ENCODE results near the gene PMP22. TPM values are rescaled to one million over a fixed set of nuclear protein-coding genes. Genes with fewer than 3 reads are reported as not detected.

The PMP22 gene
- total RNA-seq, 1 experiment from 2014 or later, result 28.7 TPM

GRCh38 chr17:15273141-15273793, 8.1 kb upstream of the PMP22 start:
- ChIA-PET RAD21 (ENCODE audit: low non-redundant PET in 1 of 2, low total read pairs in 2 of 2, uncharacterized antibody in 2 of 2, unreplicated experiment in 2 of 2) (no interaction called here), POLR2A (no interaction called here), CTCF (no interaction called here)
- no peaks in the 10 kb centered on the region for H3K27me3 ChIP-seq (ENCODE audit: insufficient read depth, low read length)
- H3K9ac ChIP-seq (ENCODE audit: low read length), result no peak overlapping the region
- intact Hi-C loops (cut with micrococcal nuclease), result no loop called here
- H3K9me3 ChIP-seq (ENCODE audit: control insufficient read depth in 1 of 2, insufficient read depth in 1 of 2, low read depth in 1 of 2, low read length in 2 of 2), result no peaks in the 10 kb centered on the region
- H4K20me1 ChIP-seq (ENCODE audit: insufficient read depth), result no peaks in the 10 kb centered on the region
- H3K36me3 ChIP-seq (ENCODE audit: control insufficient read depth in 1 of 2, insufficient read depth in 2 of 2, low read length in 2 of 2), result no peaks in the 10 kb centered on the region
- TF ChIP-seq ZNF274 (IDR thresholded peaks at IDR 0.05; ENCODE audit: low read depth, low read length) (no peak), EZH2 (IDR thresholded peaks at IDR 0.05) (no peak), REST (IDR thresholded peaks at IDR 0.05; ENCODE audit: low read depth) (no peak), MAX (IDR thresholded peaks at IDR 0.05) (no peak), JUND (IDR thresholded peaks at IDR 0.05) (no peak), ELF1 (IDR thresholded peaks at IDR 0.05; ENCODE audit: borderline replicate concordance, low read depth) (no peak), FOSL1 (IDR thresholded peaks at IDR 0.05; ENCODE audit: low read depth) (no peak)
- no peak overlapping the region for H3K4me2 ChIP-seq (ENCODE audit: low read length)
- BruUV-seq (replicated peaks), result no TSS peak
- H3K4me1 ChIP-seq (ENCODE audit: control insufficient read depth in 1 of 2, insufficient read depth in 2 of 2, low read length in 2 of 2), result peaks cover 0 to 4% of the 10 kb centered on the region in 2 experiments; a peak in 2 of 4 replicates
- no peaks in the 10 kb centered on the region for H3K9me2 ChIP-seq (ENCODE audit: insufficient read depth)
- H3K27ac ChIP-seq (ENCODE audit: low read depth, low read length), result no peak overlapping the region
- H3K79me2 ChIP-seq (ENCODE audit: insufficient read depth, low read length), result no peaks in the 10 kb centered on the region
- H3K4me3 ChIP-seq (replicated peaks in 1 of 2; ENCODE audit: low read depth in 1 of 2, low read length in 2 of 2), result no peak overlapping the region
- no peak for DNase-seq (ENCODE audit: low read depth, low spot score)
- H2AFZ ChIP-seq (ENCODE audit: low read depth, low read length, poor library complexity, severe bottlenecking), result no peak overlapping the region
- no peak for ATAC-seq

Data from HCT116 (cell line).